Upper lobe of left lung (tissue), 4 donors: ENCODE measurements around the gene C2orf81.

Source experiments
- POLR2A ChIP-seq, 4 donors: fragments of 450-650 bp; IDR thresholded peaks; one replicate each; pipeline ENCODE4 v1.5.1; 2016 to 2017; ENCODE audit warnings: antibody characterized with exemption in 4 of 4, mild to moderate bottlenecking in 2 of 4
- POLR2AphosphoS5 ChIP-seq, 2 donors: sonication (generic); formaldehyde crosslinking; IDR thresholded peaks; one replicate each; pipeline ENCODE4 v1.5.1; 2017; ENCODE audit warnings: antibody characterized with exemption in 2 of 2
- TF ChIP-seq, protein P1 (sequence below), 6 experiments: fragments of 450-650 bp in 4 of 6; fragments of 200-600 bp in 2 of 6; sonication (generic) in 2 of 6; IDR thresholded peaks; one replicate each; pipeline ENCODE4 v1.5.1; 2016 to 2019; ENCODE audit warnings: antibody characterized with exemption in 6 of 6

DNA sequence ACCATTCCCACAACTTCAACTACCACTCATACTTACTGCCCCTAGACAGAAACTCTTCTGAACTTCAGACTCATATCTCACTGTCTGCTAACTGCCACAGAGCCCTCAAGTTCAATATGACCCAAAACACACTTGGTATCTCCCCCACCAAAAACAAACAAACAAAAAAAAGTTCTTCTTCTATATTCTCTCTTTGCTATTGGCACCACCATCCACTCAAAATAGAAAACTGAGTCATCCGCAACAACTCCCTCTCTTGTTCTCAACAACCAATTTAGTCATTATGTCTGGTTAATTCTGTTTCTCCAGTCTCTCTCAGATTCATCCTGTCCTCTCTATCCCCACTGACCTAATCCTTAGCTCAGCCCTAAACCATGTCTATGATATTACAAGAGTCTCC lies 34.1 kb downstream of the C2orf81 start:
- TF ChIP-seq, protein P1, sequence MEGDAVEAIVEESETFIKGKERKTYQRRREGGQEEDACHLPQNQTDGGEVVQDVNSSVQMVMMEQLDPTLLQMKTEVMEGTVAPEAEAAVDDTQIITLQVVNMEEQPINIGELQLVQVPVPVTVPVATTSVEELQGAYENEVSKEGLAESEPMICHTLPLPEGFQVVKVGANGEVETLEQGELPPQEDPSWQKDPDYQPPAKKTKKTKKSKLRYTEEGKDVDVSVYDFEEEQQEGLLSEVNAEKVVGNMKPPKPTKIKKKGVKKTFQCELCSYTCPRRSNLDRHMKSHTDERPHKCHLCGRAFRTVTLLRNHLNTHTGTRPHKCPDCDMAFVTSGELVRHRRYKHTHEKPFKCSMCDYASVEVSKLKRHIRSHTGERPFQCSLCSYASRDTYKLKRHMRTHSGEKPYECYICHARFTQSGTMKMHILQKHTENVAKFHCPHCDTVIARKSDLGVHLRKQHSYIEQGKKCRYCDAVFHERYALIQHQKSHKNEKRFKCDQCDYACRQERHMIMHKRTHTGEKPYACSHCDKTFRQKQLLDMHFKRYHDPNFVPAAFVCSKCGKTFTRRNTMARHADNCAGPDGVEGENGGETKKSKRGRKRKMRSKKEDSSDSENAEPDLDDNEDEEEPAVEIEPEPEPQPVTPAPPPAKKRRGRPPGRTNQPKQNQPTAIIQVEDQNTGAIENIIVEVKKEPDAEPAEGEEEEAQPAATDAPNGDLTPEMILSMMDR (IDR thresholded peaks at IDR 0.05), result no peak
- no peak for TF ChIP-seq POLR2AphosphoS5 (IDR thresholded peaks at IDR 0.05)
- no peak for TF ChIP-seq POLR2A (IDR thresholded peaks at IDR 0.05)
